OCI-LY3 (cell line): ENCODE results near the gene KRTAP5-3.

ENCODE experiments used
- H2AFZ ChIP-seq: fragments of 200-600, 300-600 bp; shearing (Covaris generic); 2 replicates; pipeline ENCODE4 v1.6.0; 2014; ENCODE audit warnings: antibody characterized with exemption, low read depth, low read length
- H3K27ac ChIP-seq: fragments of 200-600, 300-600 bp; sonication (generic); 2 replicates; pipeline ENCODE4 v1.5.1; 2014; ENCODE audit warnings: mild to moderate bottlenecking, low read length, moderate library complexity, mixed read lengths
- H3K27me3 ChIP-seq: fragments of 200-600, 300-600 bp; sonication (generic); 2 replicates; pipeline ENCODE4 v1.6.1; 2014; ENCODE audit warnings: low read depth, low read length, mixed read lengths
- H3K36me3 ChIP-seq: fragments of 200-600, 300-600 bp; sonication (generic); replicated peaks from 2 replicates; pipeline ENCODE3; 2014; ENCODE audit warnings: low read depth, low read length, mixed read lengths
- H3K4me1 ChIP-seq: fragments of 300-600, 200-600 bp; sonication (generic); 2 replicates; pipeline ENCODE4 v1.6.1; 2014; ENCODE audit warnings: low read length, mixed read lengths
- H3K4me2 ChIP-seq: fragments of 200-600, 300-600 bp; sonication (generic); 2 replicates; pipeline ENCODE4 v1.6.1; 2014; ENCODE audit warnings: low read length, mixed read lengths
- H3K4me3 ChIP-seq: fragments of 300-600, 200-600 bp; sonication (generic); 2 replicates; pipeline ENCODE4 v1.5.1; 2014; ENCODE audit warnings: antibody characterized with exemption, mild to moderate bottlenecking, low read length, moderate library complexity
- H3K79me2 ChIP-seq: fragments of 300-600, 200-600 bp; shearing (Covaris generic); 2 replicates; pipeline ENCODE4 v1.6.1; 2014; ENCODE audit warnings: mild to moderate bottlenecking, low read length, mixed read lengths
- H3K9ac ChIP-seq: fragments of 300-600, 200-600 bp; shearing (Covaris generic); 2 replicates; pipeline ENCODE4 v1.6.0; 2014; ENCODE audit warnings: mild to moderate bottlenecking, low read length, moderate library complexity
- H3K9me3 ChIP-seq: fragments of 200-600, 300-600 bp; shearing (Covaris generic); 2 replicates; pipeline ENCODE4 v1.6.1; 2014; ENCODE audit warnings: low read length, mixed read lengths; ENCODE audit not compliant: insufficient read depth
- H4K20me1 ChIP-seq: fragments of 200-600, 300-600 bp; sonication (generic); 2 replicates; pipeline ENCODE4 v1.6.1; 2016; ENCODE audit warnings: low read length, mixed read lengths; ENCODE audit not compliant: insufficient read depth
- CTCF ChIP-seq: fragments of 200-600, 300-600 bp; sonication (generic); IDR thresholded peaks from 2 replicates; pipeline ENCODE4 v1.5.1; 2014; ENCODE audit warnings: antibody characterized with exemption, low read length, low read depth
- EZH2phosphoT487 ChIP-seq: fragments of 200-600 bp; shearing (Covaris generic); IDR thresholded peaks from 2 replicates; pipeline ENCODE4 v1.6.1; 2018; ENCODE audit warnings: antibody characterized with exemption, mixed run types, low read depth

Gene KRTAP5-3

GRCh38 chr11:1567721-1568100 lies 40.6 kb downstream of the KRTAP5-3 start:
- Histone ChIP-seq H3K79me2 (0 out of 2 replicates have a peak, but pooled peaks cover 5% of the 10 kb centered on the region), H4K20me1 (peaks cover 25% of the 10 kb centered on the region), H3K4me3 (no peak overlapping the region), H3K9me3 (no peaks in the 10 kb centered on the region), H3K27me3 (peaks cover 1% of the 10 kb centered on the region; the same call in 1 of the 2 replicates), H3K9ac (no peak overlapping the region), H3K4me2 (no peak overlapping the region), H3K36me3 (no peaks in the 10 kb centered on the region), H2AFZ (no peak overlapping the region), H3K4me1 (peaks cover 6% of the 10 kb centered on the region; the same call in 1 of the 2 replicates), H3K27ac (no peak overlapping the region)
- TF ChIP-seq EZH2phosphoT487: no peak
- no peak for TF ChIP-seq CTCF

GRCh38 chr11:1567052-1567720 lies 41.1 kb downstream of the KRTAP5-3 start:
- no peak overlapping the region for H3K4me3 ChIP-seq
- TF ChIP-seq CTCF (no peak; the same call in 1 of the 2 replicates), EZH2phosphoT487 (no peak)
- H3K27ac ChIP-seq: no peak overlapping the region
- no peaks in the 10 kb centered on the region for H3K36me3 ChIP-seq
- H3K9me3 ChIP-seq: no peaks in the 10 kb centered on the region
- peaks cover 25% of the 10 kb centered on the region for H4K20me1 ChIP-seq
- H3K27me3 ChIP-seq: no peaks in the 10 kb centered on the region
- H3K4me2 ChIP-seq: no peak overlapping the region
- no peak overlapping the region for H3K9ac ChIP-seq
- peaks cover 6% of the 10 kb centered on the region; the same call in 1 of the 2 replicates for H3K4me1 ChIP-seq
- 0 out of 2 replicates have a peak, but pooled peaks cover 5% of the 10 kb centered on the region for H3K79me2 ChIP-seq
- no peak overlapping the region for H2AFZ ChIP-seq

GRCh38 chr11:1566381-1567051 lies 41.7 kb downstream of the KRTAP5-3 start:
- Histone ChIP-seq H3K4me3 (no peak overlapping the region), H4K20me1 (peaks cover 25% of the 10 kb centered on the region), H3K79me2 (0 out of 2 replicates have a peak, but pooled peaks cover 5% of the 10 kb centered on the region), H3K4me1 (peaks cover 6% of the 10 kb centered on the region; the same call in 1 of the 2 replicates), H3K9me3 (no peaks in the 10 kb centered on the region), H3K27ac (no peak overlapping the region), H3K4me2 (no peak overlapping the region), H2AFZ (no peak overlapping the region), H3K27me3 (no peaks in the 10 kb centered on the region), H3K9ac (no peak overlapping the region), H3K36me3 (no peaks in the 10 kb centered on the region)
- peak; percentile 44 for TF ChIP-seq CTCF
- TF ChIP-seq EZH2phosphoT487: no peak

GRCh38 chr11:1565904-1566247 lies 42.4 kb downstream of the KRTAP5-3 start:
- peaks cover 3% of the 10 kb centered on the region; the same call in 1 of the 2 replicates for H3K4me1 ChIP-seq
- no peak overlapping the region for H2AFZ ChIP-seq
- H3K4me3 ChIP-seq: no peak overlapping the region
- no peak for TF ChIP-seq CTCF
- no peak for TF ChIP-seq EZH2phosphoT487
- no peaks in the 10 kb centered on the region for H3K27me3 ChIP-seq
- H3K36me3 ChIP-seq: no peaks in the 10 kb centered on the region
- no peaks in the 10 kb centered on the region for H3K79me2 ChIP-seq
- H3K4me2 ChIP-seq: no peak overlapping the region
- no peak overlapping the region for H3K27ac ChIP-seq
- H3K9ac ChIP-seq: no peak overlapping the region
- H4K20me1 ChIP-seq: peaks cover 25% of the 10 kb centered on the region
- no peaks in the 10 kb centered on the region for H3K9me3 ChIP-seq
